Upper lobe of right lung (tissue), 1 donor: Measurements from ENCODE around the gene INHBE. TPM values are rescaled to one million over a fixed set of nuclear protein-coding genes. Genes with fewer than 3 reads are reported as not detected.

Experiments used
- ATAC-seq: fragments of 200-7000 bp; cut with Tn5 transposase; one replicate; pipeline ENCODE4 v1.9.1; 2020; ENCODE audit warnings: mild to moderate bottlenecking, moderate library complexity
- DNase-seq: peaks from one replicate; pipeline ENCODE4 v3.0.0-alpha.2; 2020
- H3K27ac ChIP-seq: fragments of 200-600 bp; one replicate; pipeline ENCODE4 v1.8.0; 2022
- H3K27me3 ChIP-seq: fragments of 200-600 bp; one replicate; pipeline ENCODE4 v1.8.0; 2022; ENCODE audit warnings: mild to moderate bottlenecking
- H3K36me3 ChIP-seq: fragments of 200-600 bp; one replicate; pipeline ENCODE4 v1.8.0; 2022
- H3K4me1 ChIP-seq: fragments of 200-600 bp; one replicate; pipeline ENCODE4 v1.8.0; 2022
- H3K4me3 ChIP-seq: fragments of 200-600 bp; one replicate; pipeline ENCODE4 v1.8.0; 2022; ENCODE audit warnings: mild to moderate bottlenecking
- H3K9me3 ChIP-seq: fragments of 200-600 bp; one replicate; pipeline ENCODE4 v1.8.0; 2022
- CTCF ChIP-seq: fragments of 200-600 bp; IDR thresholded peaks from one replicate; pipeline ENCODE4 v1.8.0; 2022; ENCODE audit warnings: antibody characterized with exemption
- intact Hi-C: fragments of 100-400 bp; cut with DNase I; formaldehyde crosslinking; loops from one replicate; pipeline ENCODE4 v1.11.0; 2022
- total RNA-seq: library from RNA; stranded (reverse); fragmentation: NEBNext Ultra II Directional; extraction: Animal tissue kit (Norgen Biotek cat#: 25700); gene quantifications from one replicate; pipeline ENCODE4 v1.2.1, GENCODE V29; 2021
- donor health status: DM: no; HTN: yes; CAD: no; lungs with severe emphysema.

The INHBE gene
- total RNA-seq, 1 donor from 2014 or later, result not detected

GRCh38 chr12:57456737-57457490 is 1.8 kb downstream of the INHBE start:
- peaks cover 23% of the 10 kb centered on the region for H3K4me1 ChIP-seq
- H3K27me3 ChIP-seq, result peaks cover 6% of the 10 kb centered on the region
- DNase-seq, result no peak
- no peak for TF ChIP-seq CTCF
- no peaks in the 10 kb centered on the region for H3K36me3 ChIP-seq
- H3K4me3 ChIP-seq, result no peak overlapping the region
- H3K9me3 ChIP-seq, result no peaks in the 10 kb centered on the region
- no peak for ATAC-seq
- H3K27ac ChIP-seq, result no peak overlapping the region
- intact Hi-C loops, result loop anchor here (10.0 kb wide), 1 partner anchor 192 kb away; no protein-coding TSS in a partner anchor

GRCh38 chr12:57458665-57459054 is 3.6 kb downstream of the INHBE start:
- Histone ChIP-seq H3K36me3 (no peaks in the 10 kb centered on the region), H3K4me3 (peak overlapping the region; percentile 79), H3K9me3 (no peaks in the 10 kb centered on the region), H3K27ac (peak overlapping the region; percentile 84), H3K27me3 (peaks cover 6% of the 10 kb centered on the region), H3K4me1 (peaks cover 32% of the 10 kb centered on the region)
- DNase-seq, result no peak
- intact Hi-C loops, result loop anchor here (10.0 kb wide), 1 partner anchor 194 kb away; no protein-coding TSS in a partner anchor
- no peak for TF ChIP-seq CTCF
- no peak for ATAC-seq

- H3K9me3 ChIP-seq, result no peaks in the 10 kb centered on the region
- no peaks in the 10 kb centered on the region for H3K36me3 ChIP-seq
- peak overlapping the region; percentile 79 for H3K4me3 ChIP-seq
- intact Hi-C loops, result loop anchor here (10.0 kb wide), 1 partner anchor 194 kb away; no protein-coding TSS in a partner anchor
- H3K27me3 ChIP-seq, result peaks cover 6% of the 10 kb centered on the region
- TF ChIP-seq CTCF, result peak; percentile 96
- H3K4me1 ChIP-seq, result peaks cover 32% of the 10 kb centered on the region
- H3K27ac ChIP-seq, result peak overlapping the region; percentile 84
- DNase-seq, result peak; percentile 96
- peak; percentile 90 for ATAC-seq
These were observed 4.1 kb downstream of the INHBE start for GRCh38 chr12:57459055-57459749.

- ATAC-seq (no peak), DNase-seq (no peak)
- H3K9me3 ChIP-seq, result no peaks in the 10 kb centered on the region
- peak within 1 kb of the TSS; percentile 84 for H3K27ac ChIP-seq
- H3K4me3 ChIP-seq, result peak within 1 kb of the TSS; percentile 79
- no peaks in the 10 kb centered on the region for H3K36me3 ChIP-seq
- TF ChIP-seq CTCF, result no peak
- H3K4me1 ChIP-seq, result peaks cover 32% of the 10 kb centered on the region
- intact Hi-C loops, result loop anchor here (10.0 kb wide), 1 partner anchor 195 kb away; no protein-coding TSS in a partner anchor
- peaks cover 6% of the 10 kb centered on the region for H3K27me3 ChIP-seq
These were observed 4.8 kb downstream of the INHBE start, which contains the start of gene GLI1 for GRCh38 chr12:57459750-57460467. Gene GLI1, plus strand, starts transcription at chr12:57459785. Its CDS starts 3,907 bp downstream, at chr12:57463692.

- no peaks in the 10 kb centered on the region for H3K9me3 ChIP-seq
- H3K4me1 ChIP-seq, result peaks cover 32% of the 10 kb centered on the region
- no peaks in the 10 kb centered on the region for H3K36me3 ChIP-seq
- no peak for DNase-seq
- peak overlapping the region; percentile 79 for H3K4me3 ChIP-seq
- intact Hi-C loops, result no loop called here
- no peak for ATAC-seq
- H3K27me3 ChIP-seq, result peaks cover 6% of the 10 kb centered on the region
- no peak for TF ChIP-seq CTCF
- H3K27ac ChIP-seq, result no peak overlapping the region
These were observed 5.3 kb downstream of the INHBE start for GRCh38 chr12:57460468-57460784.
